WTC11 (cell line): ENCODE results near the gene RADIL. TPM values are rescaled to one million over a fixed set of nuclear protein-coding genes. Genes with fewer than 3 reads are reported as not detected.
A peak's percentile ranks its signal among the peaks of the same experiment; 100 is the strongest.

Experiments used
- AFF4 ChIP-seq: sonication (generic); formaldehyde crosslinking; IDR thresholded peaks from 2 replicates; pipeline ENCODE4 v1.8.1; 2023; ENCODE audit warnings: mild to moderate bottlenecking, missing genetic modification reagents, borderline replicate concordance
- ATF1 ChIP-seq: sonication (generic); formaldehyde crosslinking; IDR thresholded peaks from 2 replicates; pipeline ENCODE4 v1.8.1; 2023; ENCODE audit warnings: mild to moderate bottlenecking, moderate library complexity, missing genetic modification reagents
- E2F1 ChIP-seq: sonication (generic); formaldehyde crosslinking; IDR thresholded peaks from 2 replicates; pipeline ENCODE4 v1.8.0; 2022; ENCODE audit warnings: mild to moderate bottlenecking, missing genetic modification reagents
- ELF4 ChIP-seq: sonication (generic); formaldehyde crosslinking; IDR thresholded peaks from 2 replicates; pipeline ENCODE4 v1.8.1; 2022; ENCODE audit warnings: low read depth, mild to moderate bottlenecking, moderate library complexity, missing genetic modification reagents
- ERG ChIP-seq: fragments of 250-450 bp; sonication (Bioruptor Pico); IDR thresholded peaks from 2 replicates; pipeline ENCODE4 v1.8.0; 2021; ENCODE audit warnings: mild to moderate bottlenecking
- GTF2I ChIP-seq: fragments of 250-450 bp; sonication (Bioruptor Pico); conservative IDR thresholded peaks from 2 replicates; pipeline ENCODE4 v1.4.0; 2021; ENCODE audit warnings: mild to moderate bottlenecking
- HMGXB4 ChIP-seq: sonication (generic); formaldehyde crosslinking; IDR thresholded peaks from 2 replicates; pipeline ENCODE4 v1.8.1; 2023; ENCODE audit warnings: mild to moderate bottlenecking, moderate library complexity, missing genetic modification reagents
- KAT7 ChIP-seq: sonication (generic); formaldehyde crosslinking; IDR thresholded peaks from 2 replicates; pipeline ENCODE4 v1.8.1; 2023; ENCODE audit warnings: missing genetic modification reagents, mild to moderate bottlenecking, borderline replicate concordance
- NFATC4 ChIP-seq: fragments of 250-450 bp; sonication (Bioruptor Pico); IDR thresholded peaks from 2 replicates; pipeline ENCODE4 v1.9.0; 2021; ENCODE audit warnings: mild to moderate bottlenecking
- NFE2L1 ChIP-seq: sonication (generic); formaldehyde crosslinking; IDR thresholded peaks from 2 replicates; pipeline ENCODE4 v1.8.1; 2023; ENCODE audit warnings: missing genetic modification reagents
- NR3C1 ChIP-seq: sonication (generic); formaldehyde crosslinking; conservative IDR thresholded peaks from 2 replicates; pipeline ENCODE4 v1.8.1; 2023; ENCODE audit warnings: low read depth, mild to moderate bottlenecking, missing genetic modification reagents
- OVOL2 ChIP-seq: fragments of 250-450 bp; sonication (Bioruptor Pico); IDR thresholded peaks from 2 replicates; pipeline ENCODE4 v1.9.0; 2021; ENCODE audit warnings: mild to moderate bottlenecking, borderline replicate concordance
- RELA ChIP-seq: sonication (generic); formaldehyde crosslinking; IDR thresholded peaks from 2 replicates; pipeline ENCODE4 v1.8.1; 2022; ENCODE audit warnings: missing genetic modification reagents, mild to moderate bottlenecking, borderline replicate concordance
- SP1 ChIP-seq: sonication (generic); formaldehyde crosslinking; conservative IDR thresholded peaks from 2 replicates; pipeline ENCODE4 v1.8.1; 2022; ENCODE audit warnings: missing genetic modification reagents
- ZNF138 ChIP-seq: sonication (generic); formaldehyde crosslinking; conservative IDR thresholded peaks from 2 replicates; pipeline ENCODE4 v1.8.1; 2022; ENCODE audit warnings: mild to moderate bottlenecking, moderate library complexity, missing genetic modification reagents
- ZNF263 ChIP-seq: sonication (generic); formaldehyde crosslinking; IDR thresholded peaks from 2 replicates; pipeline ENCODE4 v1.8.1; 2022; ENCODE audit warnings: low read depth, mild to moderate bottlenecking, moderate library complexity, missing genetic modification reagents
- ZNF317 ChIP-seq: sonication (generic); formaldehyde crosslinking; IDR thresholded peaks from 2 replicates; pipeline ENCODE4 v1.8.1; 2023; ENCODE audit warnings: low read depth, mild to moderate bottlenecking, moderate library complexity, missing genetic modification reagents, borderline replicate concordance
- ZNF423 ChIP-seq: fragments of 250-450 bp; sonication (Bioruptor Pico); IDR thresholded peaks from 2 replicates; pipeline ENCODE4 v2.1.2; 2022; ENCODE audit warnings: mild to moderate bottlenecking, moderate library complexity
- ZNF425 ChIP-seq: fragments of 250-450 bp; sonication (Bioruptor Pico); conservative IDR thresholded peaks from 2 replicates; pipeline ENCODE4 v1.9.0; 2021; ENCODE audit warnings: mild to moderate bottlenecking
- ZNF512 ChIP-seq: sonication (generic); formaldehyde crosslinking; IDR thresholded peaks from 2 replicates; pipeline ENCODE4 v1.8.1; 2022; ENCODE audit warnings: missing genetic modification reagents, borderline replicate concordance
- ZNF532 ChIP-seq: fragments of 250-450 bp; sonication (Bioruptor Pico); IDR thresholded peaks from 2 replicates; pipeline ENCODE4 v1.9.0; 2021; ENCODE audit warnings: mild to moderate bottlenecking, borderline replicate concordance
- total RNA-seq: library from RNA; stranded (reverse); gene quantifications from 3 replicates; pipeline ENCODE4 v1.2.3, GENCODE V29; 2021

The RADIL gene
- total RNA-seq, 1 experiment from 2014 or later = 11.1 TPM

GRCh38 chr7:4775250-4775847 is 108.2 kb downstream of the RADIL start, which contains the start of gene AP5Z1 (continued):
- TF ChIP-seq ZNF512 = no peak
- no peak for TF ChIP-seq ELF4 (CRISPR knock-in tag)
- peak; percentile 78 for TF ChIP-seq SP1 (CRISPR knock-in tag)
- TF ChIP-seq ZNF263 (CRISPR knock-in tag) = no peak
- TF ChIP-seq GTF2I (CRISPR knock-in tag) = no peak
- TF ChIP-seq NR3C1 (CRISPR knock-in tag) = no peak
- TF ChIP-seq OVOL2 (CRISPR knock-in tag) = no peak
- no peak for TF ChIP-seq ZNF138 (CRISPR knock-in tag)
- TF ChIP-seq NFE2L1 (CRISPR knock-in tag) = no peak
- peak; percentile 59; the same call in 1 of the 2 replicates for TF ChIP-seq HMGXB4 (CRISPR knock-in tag)
- TF ChIP-seq ZNF317 (CRISPR knock-in tag) = no peak
- no peak for TF ChIP-seq ZNF423 (CRISPR knock-in tag)
- no peak for TF ChIP-seq NFATC4 (CRISPR knock-in tag)
- TF ChIP-seq ATF1 = no peak
- TF ChIP-seq AFF4 (CRISPR knock-in tag) = no peak
- TF ChIP-seq ZNF532 = no peak
- TF ChIP-seq KAT7 (CRISPR knock-in tag) = no peak
- TF ChIP-seq E2F1 (CRISPR knock-in tag) = no peak
- TF ChIP-seq ERG = no peak
- TF ChIP-seq ZNF425 (CRISPR knock-in tag) = no peak
- 0 out of 2 replicates have a peak, but pooled peaks have one; percentile 29 for TF ChIP-seq RELA (CRISPR knock-in tag)
